GM12891 (cell line): ENCODE measurements around the gene LALBA. TPM values are rescaled to one million over a fixed set of nuclear protein-coding genes. Genes with fewer than 3 reads are reported as not detected.

ENCODE experiments used
- DNase-seq: peaks from one replicate; pipeline ENCODE4 v3.0.0; 2011; ENCODE audit warnings: low spot score; ENCODE audit not compliant: insufficient read length
- FAIRE-seq: peaks from 2 replicates; lab custom pipeline; 2011; peaks lifted over from hg19 to GRCh38; lab: Jason Lieb, UNC
- PAX5 ChIP-seq: IDR thresholded peaks from 2 replicates; pipeline ENCODE4 v1.6.1; 2011; ENCODE audit warnings: low read length, moderate library complexity, mild to moderate bottlenecking; ENCODE audit not compliant: insufficient read depth, severe bottlenecking
- POLR2A ChIP-seq: IDR thresholded peaks from 2 replicates; pipeline ENCODE4 v1.6.1; 2011; ENCODE audit warnings: low read depth, low read length, control low read depth
- POLR2AphosphoS5 ChIP-seq: IDR thresholded peaks from 2 replicates; pipeline ENCODE4 v1.6.1; 2011; ENCODE audit warnings: low read depth, low read length, control low read depth
- POU2F2 ChIP-seq: IDR thresholded peaks from 2 replicates; pipeline ENCODE4 v1.6.1; 2011; ENCODE audit warnings: low read depth, mild to moderate bottlenecking, control low read depth, low read length, moderate library complexity
- SPI1 ChIP-seq: IDR thresholded peaks from 2 replicates; pipeline ENCODE4 v1.6.1; 2011; ENCODE audit warnings: low read depth, low read length, control low read depth
- TAF1 ChIP-seq: IDR thresholded peaks from 2 replicates; pipeline ENCODE4 v1.6.1; 2011; ENCODE audit warnings: low read depth, low read length, control low read depth
- polyA plus RNA-seq: library from polyadenylated mRNA; unstranded; fragments of >200 nt; gene quantifications from one replicate; pipeline ENCODE4 v1.2.1, GENCODE V29; 2012; ENCODE audit warnings: low read depth, missing spikeins, inconsistent platforms; ENCODE audit not compliant: missing spikeins

The LALBA gene
- polyA plus RNA-seq = not detected

- DNase-seq = no peak
- TF ChIP-seq TAF1 (no peak), POLR2A (no peak), SPI1 (no peak), PAX5 (no peak), POU2F2 (no peak), POLR2AphosphoS5 (no peak)
- no peak for FAIRE-seq
These were observed at the start of gene LALBA for GRCh38 chr12:48569946-48570345. Gene LALBA, minus strand, starts transcription at chr12:48570046. Its CDS starts 26 bp downstream, at chr12:48570020.

- TF ChIP-seq POLR2A (no peak), POU2F2 (no peak), PAX5 (no peak), TAF1 (no peak), POLR2AphosphoS5 (no peak), SPI1 (no peak)
- FAIRE-seq (peak; percentile 93), DNase-seq (peak; percentile 57)
These were observed 48.7 kb upstream of the LALBA start for GRCh38 chr12:48618541-48618940.

- TF ChIP-seq SPI1 (no peak), PAX5 (no peak), POU2F2 (no peak), POLR2AphosphoS5 (no peak), TAF1 (no peak), POLR2A (no peak)
- FAIRE-seq (no peak), DNase-seq (no peak)
These were observed 45.8 kb upstream of the LALBA start for GRCh38 chr12:48615681-48616080.

- DNase-seq (no peak), FAIRE-seq (no peak)
- no peak for TF ChIP-seq POLR2A
These were observed 43.5 kb upstream of the LALBA start for GRCh38 chr12:48613321-48613720.

GRCh38 chr12:48602192-48602989 lies 32.5 kb upstream of the LALBA start:
- FAIRE-seq = no peak
- no peak for TF ChIP-seq TAF1
- no peak for TF ChIP-seq POU2F2
- TF ChIP-seq SPI1 = no peak
- TF ChIP-seq PAX5 = no peak
- no peak for TF ChIP-seq POLR2AphosphoS5
- no peak for TF ChIP-seq POLR2A
- no peak for DNase-seq

- FAIRE-seq (peak; percentile 88), DNase-seq (no peak)
- TF ChIP-seq POU2F2 = peak; percentile 75; the same call in 1 of the 2 replicates
- TF ChIP-seq SPI1 = no peak
- no peak for TF ChIP-seq POLR2A
- peak; percentile 76 for TF ChIP-seq PAX5
These were observed 31.3 kb upstream of the LALBA start for GRCh38 chr12:48601013-48601756.

- TF ChIP-seq PAX5 = no peak
- no peak for TF ChIP-seq SPI1
- TF ChIP-seq POLR2A = no peak
- TF ChIP-seq POU2F2 = no peak
- TF ChIP-seq POLR2AphosphoS5 = no peak
- no peak for TF ChIP-seq TAF1
- FAIRE-seq (no peak), DNase-seq (no peak)
These were observed 30.7 kb upstream of the LALBA start for GRCh38 chr12:48600552-48600951.

GRCh38 chr12:48592591-48593086 lies 22.8 kb upstream of the LALBA start:
- FAIRE-seq (no peak), DNase-seq (no peak)
- TF ChIP-seq POLR2A (no peak), SPI1 (peak; percentile 20; the same call in 1 of the 2 replicates), TAF1 (no peak)

- FAIRE-seq = no peak
- DNase-seq = no peak
- TF ChIP-seq POU2F2 (no peak), SPI1 (no peak), TAF1 (no peak), POLR2A (no peak), PAX5 (no peak)
These were observed 16.5 kb upstream of the LALBA start for GRCh38 chr12:48586361-48586760.

GRCh38 chr12:48583728-48584127 lies 13.9 kb upstream of the LALBA start:
- no peak for FAIRE-seq
- no peak for DNase-seq
- TF ChIP-seq POLR2AphosphoS5 (no peak), SPI1 (no peak), PAX5 (no peak), POLR2A (no peak), TAF1 (no peak), POU2F2 (no peak)
